Colonic mucosa (tissue), 4 donors: ENCODE measurements around the gene HPS4. TPM values are rescaled to one million over a fixed set of nuclear protein-coding genes. Genes with fewer than 3 reads are reported as not detected.

Source experiments
- DNase-seq: peaks from one replicate; pipeline ENCODE4 v3.0.0-alpha.2; 2020
- H3K27ac ChIP-seq: fragments of 200-600 bp; one replicate; pipeline ENCODE4 v1.8.0; 2021
- H3K27me3 ChIP-seq: fragments of 200-600 bp; one replicate; pipeline ENCODE4 v1.8.0; 2021
- H3K36me3 ChIP-seq: fragments of 200-600 bp; one replicate; pipeline ENCODE4 v1.8.0; 2021
- H3K4me1 ChIP-seq: fragments of 200-600 bp; one replicate; pipeline ENCODE4 v1.8.0; 2021; ENCODE audit warnings: mild to moderate bottlenecking
- H3K4me3 ChIP-seq: fragments of 200-600 bp; one replicate; pipeline ENCODE4 v1.8.0; 2021
- H3K9ac ChIP-seq, 2 donors: one replicate each; pipeline ENCODE4 v1.7.0; 2013; ENCODE audit warnings: control low read depth in 2 of 2, low read depth in 2 of 2, low read length in 2 of 2
- H3K9me3 ChIP-seq: fragments of 200-600 bp; one replicate; pipeline ENCODE4 v1.8.0; 2021
- CTCF ChIP-seq: fragments of 200-600 bp; IDR thresholded peaks from one replicate; pipeline ENCODE4 v1.8.0; 2022; ENCODE audit warnings: antibody characterized with exemption, mild to moderate bottlenecking
- intact Hi-C: fragments of 100-400 bp; cut with DNase I; formaldehyde crosslinking; loops from one replicate; pipeline ENCODE4 v1.14.1; 2022
- total RNA-seq, 2 donors: library from RNA; stranded (reverse); fragmentation: NEBNext Ultra II Directional in 1 of 2; extraction: Animal tissue kit (Norgen Biotek cat#: 25700) in 1 of 2; gene quantifications; one replicate each; pipeline ENCODE4 v1.2.1, GENCODE V29; 2021
- donor health status: healthy.
- donor health status: DM: no; HTN: no; CAD: no.
- donor health status: DM: no; HTN: no; CAD: no.

HPS4 gene
- total RNA-seq, 2 donors from 2014 or later = 23.8 to 26.3 TPM

GRCh38 chr22:26462641-26463040 lies 20.9 kb downstream of the HPS4 start:
- Histone ChIP-seq H3K4me1 (no peaks in the 10 kb centered on the region), H3K9ac (no peak overlapping the region), H3K9me3 (no peaks in the 10 kb centered on the region), H3K4me3 (no peak overlapping the region), H3K36me3 (peaks cover 4% of the 10 kb centered on the region), H3K27me3 (no peaks in the 10 kb centered on the region), H3K27ac (no peak overlapping the region)
- TF ChIP-seq CTCF = no peak
- intact Hi-C loops = no loop called here
- DNase-seq = no peak

GRCh38 chr22:26462051-26462450 lies 21.5 kb downstream of the HPS4 start:
- Histone ChIP-seq H3K27ac (no peak overlapping the region), H3K36me3 (peaks cover 5% of the 10 kb centered on the region), H3K9me3 (no peaks in the 10 kb centered on the region), H3K4me3 (no peak overlapping the region), H3K9ac (no peak overlapping the region), H3K27me3 (no peaks in the 10 kb centered on the region), H3K4me1 (no peaks in the 10 kb centered on the region)
- no peak for TF ChIP-seq CTCF
- intact Hi-C loops = no loop called here
- DNase-seq = no peak

- Histone ChIP-seq H3K9me3 (no peaks in the 10 kb centered on the region), H3K9ac (no peak overlapping the region), H3K4me3 (no peak overlapping the region), H3K36me3 (peaks cover 5% of the 10 kb centered on the region), H3K27ac (no peak overlapping the region), H3K4me1 (no peaks in the 10 kb centered on the region), H3K27me3 (no peaks in the 10 kb centered on the region)
- peak; percentile 74 for TF ChIP-seq CTCF
- intact Hi-C loops = loop anchor here (2.0 kb wide), 1 partner anchor 62 kb away; no protein-coding TSS in a partner anchor
- peak; percentile 63 for DNase-seq
Observed at GRCh38 chr22:26461188-26461810, 22.3 kb downstream of the HPS4 start.

GRCh38 chr22:26460202-26460601 lies 23.4 kb downstream of the HPS4 start:
- no peaks in the 10 kb centered on the region for H3K27me3 ChIP-seq
- H3K4me3 ChIP-seq = no peak overlapping the region
- no peak for TF ChIP-seq CTCF
- H3K36me3 ChIP-seq = peaks cover 5% of the 10 kb centered on the region
- no peaks in the 10 kb centered on the region for H3K9me3 ChIP-seq
- no peak overlapping the region for H3K9ac ChIP-seq
- intact Hi-C loops = loop anchor here (2.0 kb wide), 1 partner anchor 61 kb away; no protein-coding TSS in a partner anchor
- DNase-seq = no peak
- H3K27ac ChIP-seq = no peak overlapping the region
- H3K4me1 ChIP-seq = no peaks in the 10 kb centered on the region

- Histone ChIP-seq H3K36me3 (peaks cover 5% of the 10 kb centered on the region), H3K27ac (no peak overlapping the region), H3K27me3 (no peaks in the 10 kb centered on the region), H3K9ac (no peak overlapping the region), H3K4me1 (no peaks in the 10 kb centered on the region), H3K4me3 (no peak overlapping the region), H3K9me3 (no peaks in the 10 kb centered on the region)
- DNase-seq = no peak
- TF ChIP-seq CTCF = no peak
- intact Hi-C loops = no loop called here
Observed at GRCh38 chr22:26457661-26458272, 25.8 kb downstream of the HPS4 start.
